Stimulated activated CD8-positive, alpha-beta memory T cell treated with anti-CD3 and anti-CD28 coated beads, Interleukin-7, amount 100 ng/mL, for 4 hours (primary cell): ENCODE results near the gene AKAP14.
"Not testable (repeated sequence)": the region's sequence is repeated elsewhere in the genome, so short reads cannot be mapped to it uniquely, and the experiment has no call there.

ENCODE experiments used
- DNase-seq, 2 donors: peaks; one replicate each; pipeline ENCODE4 v3.0.0-alpha.2; 2020; ENCODE audit warnings: low read depth in 2 of 2

The AKAP14 gene

GRCh38 chrX:119895843-119896326 is at the start of gene AKAP14:
Gene AKAP14 (plus strand): TSS chrX:119895893. CDS start chrX:119903224, 7,331 bp downstream.
- no peak for DNase-seq

- DNase-seq, result peak; percentile 92 to 93
These were observed 43.0 kb upstream of the AKAP14 start, which contains the start of gene UPF3B for GRCh38 chrX:119852382-119853353. Gene UPF3B (minus strand): TSS chrX:119852963. CDS start chrX:119852928, 35 bp downstream.

DNA sequence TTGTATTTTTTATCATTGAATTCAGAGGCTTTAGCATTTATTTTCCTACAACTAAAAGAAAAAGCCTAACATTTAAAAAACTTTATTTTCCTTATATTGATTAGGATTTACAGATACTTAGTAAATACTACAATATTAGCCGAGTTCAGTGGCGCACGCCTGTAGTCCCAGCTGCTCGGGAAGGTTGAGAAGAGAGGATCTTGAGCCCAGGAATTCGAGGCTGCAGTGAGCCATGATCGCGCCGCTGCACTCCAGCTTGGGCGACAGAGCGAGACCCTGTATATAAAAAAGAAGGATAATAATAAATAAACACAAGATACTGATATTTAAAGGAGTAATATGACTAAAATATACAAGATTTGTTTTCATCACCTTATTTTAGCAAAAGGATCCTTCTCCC is 42.2 kb upstream of the AKAP14 start:
- no peak for DNase-seq

- DNase-seq, result peak in 1 of 2 donors; percentile 5
These were observed 25.0 kb upstream of the AKAP14 start for GRCh38 chrX:119870626-119871131.

DNA sequence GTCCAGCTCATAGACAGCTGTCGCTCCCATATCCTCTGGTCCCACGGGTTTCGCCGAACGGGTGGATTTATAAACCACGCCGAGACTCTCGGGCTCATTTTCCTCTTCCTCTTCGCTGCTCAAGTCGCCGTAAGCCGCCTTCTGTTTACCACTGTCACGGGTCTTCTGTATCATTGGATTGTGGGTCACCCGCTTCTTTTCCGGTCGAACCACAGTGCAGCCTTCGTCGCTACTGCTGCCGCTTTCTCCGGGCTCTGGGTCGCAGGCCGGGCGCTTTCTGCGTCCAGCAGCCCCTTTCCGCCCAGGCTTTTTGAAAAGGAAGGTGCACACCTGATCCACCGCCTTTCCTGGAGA is 24.5 kb upstream of the AKAP14 start:
- no peak for DNase-seq

DNA sequence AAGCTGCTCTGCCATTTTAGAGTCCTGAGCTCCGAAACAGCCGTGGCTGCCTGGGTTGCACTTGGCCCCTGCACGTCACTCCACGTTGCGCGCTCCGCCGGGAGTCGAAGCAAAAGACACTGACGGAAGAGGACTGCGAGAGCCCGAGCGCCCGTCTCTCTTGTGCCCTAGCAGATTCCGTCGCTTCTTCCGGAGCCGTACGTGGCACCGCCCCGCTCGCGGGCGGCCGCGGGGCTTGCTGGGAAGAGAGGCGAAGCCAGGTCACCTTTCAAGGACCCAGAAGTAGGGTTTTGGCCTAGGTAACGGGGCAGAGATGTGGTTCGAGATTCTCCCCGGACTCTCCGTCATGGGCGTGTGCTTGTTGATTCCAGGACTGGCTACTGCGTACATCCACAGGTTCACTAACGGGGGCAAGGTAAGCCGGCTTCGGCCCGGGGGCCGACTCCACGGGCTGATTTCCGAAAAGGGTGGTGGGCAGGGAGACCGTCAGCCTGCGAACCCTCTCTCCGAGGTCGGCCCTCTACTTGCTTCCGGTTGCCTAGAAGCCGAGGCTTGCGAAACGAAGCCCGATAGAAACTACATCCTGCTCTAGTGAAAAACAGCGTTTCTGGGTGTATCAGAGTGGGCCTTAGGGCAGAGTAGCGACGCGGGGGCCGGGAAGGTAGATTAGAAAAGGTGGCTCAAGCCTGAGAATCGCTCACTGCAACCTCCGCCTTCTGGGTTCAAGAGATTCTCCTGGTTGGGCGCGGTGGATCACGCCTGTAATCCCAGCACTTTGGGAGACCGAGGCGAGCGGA is 23.9 kb upstream of the AKAP14 start, which contains the start of the genes NDUFA1 and RNF113A:
TSS of gene NDUFA1 (plus strand) at position 234 of the 797 bp plus-strand sequence. CDS start at position 314, 80 bp downstream.
TSS of gene RNF113A (minus strand) at position 135 of the 797 bp plus-strand sequence. CDS start at position 15, 120 bp downstream.
- peak; percentile 64 to 75 for DNase-seq

GRCh38 chrX:119878740-119879139 is 17.0 kb upstream of the AKAP14 start:
- DNase-seq, result no peak

DNA sequence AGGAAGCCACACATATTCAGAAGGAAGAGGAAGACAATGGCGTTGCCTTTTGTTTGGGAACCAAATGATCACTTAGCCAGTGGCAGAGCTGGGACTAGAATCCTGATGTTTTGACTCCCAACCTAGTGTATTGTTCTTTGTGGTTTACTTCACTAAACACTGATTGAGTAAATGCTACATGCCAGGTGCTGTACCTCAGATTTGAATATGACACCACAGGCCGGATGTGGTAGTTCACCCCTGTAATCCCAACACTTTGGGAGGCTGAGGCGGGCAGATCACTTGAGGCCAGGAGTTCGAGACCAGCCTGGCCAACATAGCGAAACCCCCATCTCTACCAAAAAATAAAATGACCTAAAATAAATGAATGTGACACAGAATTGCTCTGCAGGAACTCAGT is 15.6 kb upstream of the AKAP14 start:
- no peak for DNase-seq

DNA sequence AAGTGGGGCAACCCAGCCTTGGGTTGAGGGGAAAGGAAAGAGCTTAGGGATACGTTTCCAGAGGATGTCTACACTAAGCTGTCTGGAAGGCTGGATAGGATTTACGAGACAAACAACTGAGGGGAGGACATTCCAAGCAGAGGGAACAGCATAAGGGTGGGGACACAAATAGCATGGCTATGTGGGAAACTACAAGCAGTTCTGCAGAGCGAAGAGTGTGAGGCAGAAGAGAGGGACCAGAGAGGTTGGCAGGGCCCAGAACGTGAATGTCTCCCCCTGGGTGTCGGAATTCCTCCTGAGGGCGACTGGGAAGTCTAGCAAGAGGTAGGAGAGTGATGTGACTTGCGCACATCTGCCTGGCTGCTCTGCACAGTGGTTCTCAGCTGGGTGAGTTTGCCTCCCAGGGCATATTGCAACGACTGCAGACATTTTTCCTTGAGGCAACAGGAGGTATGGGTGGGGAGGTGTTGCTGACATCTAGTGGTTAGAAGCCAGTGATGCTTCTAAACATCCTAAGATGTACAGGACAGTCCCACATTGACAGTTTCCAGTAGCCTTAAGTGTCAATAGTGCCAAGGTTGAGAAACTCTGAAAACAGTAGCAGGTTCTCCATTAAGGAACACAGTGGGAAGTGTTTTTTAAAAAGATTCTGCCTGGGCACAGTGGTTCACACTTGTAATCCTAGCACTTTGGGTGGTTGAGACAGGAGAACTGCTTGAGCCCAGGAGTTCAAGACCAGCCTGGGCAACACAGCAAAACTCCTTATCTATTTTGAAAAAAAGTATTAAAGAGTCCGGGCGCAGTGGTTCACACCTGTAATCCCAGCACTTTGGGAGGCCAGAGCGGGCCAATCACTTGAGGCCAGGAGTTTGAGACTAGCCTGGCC is 14.9 kb upstream of the AKAP14 start:
- no peak for DNase-seq

- DNase-seq, result no peak
These were observed 9.9 kb upstream of the AKAP14 start for GRCh38 chrX:119885554-119886428.

- peak in 1 of 2 donors; percentile 25 for DNase-seq
These were observed 7.8 kb upstream of the AKAP14 start for GRCh38 chrX:119887721-119888425.

GRCh38 chrX:119890626-119891025 is 5.1 kb upstream of the AKAP14 start:
- not testable (repeated sequence) for DNase-seq

GRCh38 chrX:119891961-119892692 is 3.6 kb upstream of the AKAP14 start:
- DNase-seq, result not testable (repeated sequence)

- DNase-seq, result no peak
These were observed 3.4 kb downstream of the AKAP14 start for GRCh38 chrX:119899125-119899524.

- no peak for DNase-seq
These were observed 5.3 kb downstream of the AKAP14 start for GRCh38 chrX:119900976-119901375.

DNA sequence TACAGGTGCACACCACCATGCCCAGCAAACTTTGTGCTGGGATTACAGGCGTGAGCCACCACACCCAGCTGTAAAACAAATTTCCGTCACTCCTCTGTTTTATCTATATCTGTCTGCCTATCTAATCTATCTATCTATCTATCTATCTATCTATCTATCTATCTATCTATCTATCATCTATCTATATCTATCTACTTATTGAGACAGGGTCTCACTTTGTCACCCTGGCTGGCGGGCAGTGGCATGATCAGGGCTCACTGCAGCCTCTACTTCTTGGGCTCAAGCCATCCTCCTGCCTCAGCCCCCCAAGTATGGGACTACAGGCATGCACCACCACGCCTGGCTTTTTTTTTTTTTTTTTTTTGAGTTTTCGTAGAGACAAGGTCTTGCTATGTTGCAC is 20.6 kb downstream of the AKAP14 start:
- DNase-seq, result no peak

DNA sequence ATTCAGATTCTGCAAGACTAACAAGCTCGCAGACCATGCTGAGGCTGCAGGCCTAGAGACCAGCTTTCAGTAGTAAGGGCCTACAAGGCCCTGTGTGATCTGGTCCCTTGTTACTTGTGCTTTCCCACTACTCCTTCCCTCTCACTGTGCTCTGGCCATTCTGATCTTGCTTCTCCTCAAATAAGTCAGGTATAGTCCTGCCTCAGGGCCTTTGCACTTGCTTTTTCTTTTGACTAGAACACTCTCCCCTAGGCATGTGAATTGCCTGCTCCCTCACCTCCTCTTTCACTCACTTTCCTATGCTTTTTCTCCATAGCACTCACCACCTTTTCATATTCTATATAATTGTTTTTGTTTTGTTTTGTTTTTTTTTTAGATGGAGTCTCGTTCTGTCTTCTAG is 22.2 kb downstream of the AKAP14 start:
- DNase-seq, result no peak

DNA sequence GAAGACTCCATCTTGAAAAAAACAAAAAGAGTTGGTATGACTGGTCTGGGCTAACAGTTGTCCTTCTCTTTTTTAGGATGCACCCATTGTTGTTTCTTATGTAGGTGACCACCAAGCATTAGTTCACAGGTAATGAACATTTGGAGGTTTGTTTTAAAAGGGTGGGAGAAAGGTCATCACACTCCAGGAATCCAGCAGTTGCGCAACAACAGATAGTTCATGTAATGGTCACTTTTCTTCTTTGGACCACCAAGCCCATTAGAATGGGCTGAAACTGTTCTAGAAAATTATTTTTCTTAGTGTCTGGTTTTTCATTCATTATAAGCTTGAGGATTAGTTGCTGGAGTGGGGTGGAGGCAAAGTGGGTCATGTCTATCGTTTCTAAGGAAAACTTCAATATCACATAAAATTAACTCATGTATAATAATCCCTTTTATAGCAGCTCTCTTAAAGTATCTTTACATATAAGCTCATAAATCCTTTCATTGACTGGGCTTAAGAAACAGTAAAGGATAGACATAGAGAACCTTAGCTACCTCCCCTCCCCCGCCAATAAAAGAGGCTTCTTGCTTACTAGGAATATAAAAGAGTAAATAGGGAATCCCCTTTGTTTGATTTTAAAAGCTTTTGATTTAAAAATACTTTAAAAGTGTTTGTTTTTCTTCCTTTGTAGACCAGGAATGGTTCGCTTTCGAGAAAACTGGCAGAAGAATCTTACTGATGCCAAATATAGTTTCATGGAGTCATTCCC is 24.3 kb downstream of the AKAP14 start:
- DNase-seq, result no peak
